Upper lobe of left lung (tissue), 6 donors: Measurements from ENCODE around the gene NOM1. TPM values are rescaled to one million over a fixed set of nuclear protein-coding genes. Genes with fewer than 3 reads are reported as not detected.

ENCODE experiments used
- ATAC-seq, 2 donors: fragments of 200-7000 bp; cut with Tn5 transposase; one replicate each; pipeline ENCODE4 v1.9.1; 2022; ENCODE audit warnings: mild to moderate bottlenecking in 2 of 2, moderate library complexity in 2 of 2; ENCODE audit not compliant: low FRiP score in 2 of 2
- DNase-seq, 2 donors: peaks; one replicate each; pipeline ENCODE4 v3.0.0-alpha.2; 2019 to 2020
- H3K27ac ChIP-seq, 4 donors: fragments of 200-600 bp; sonication (generic); one replicate each; pipeline ENCODE4 v1.5.1; 2016 to 2019
- H3K27me3 ChIP-seq, 4 donors: fragments of 200-600 bp; sonication (generic); one replicate each; pipeline ENCODE4 v1.5.1; 2017 to 2019
- H3K36me3 ChIP-seq, 4 donors: fragments of 200-600 bp; sonication (generic); one replicate each; pipeline ENCODE4 v1.5.1; 2016 to 2019
- H3K4me1 ChIP-seq, 4 donors: fragments of 200-600 bp; sonication (generic); one replicate each; pipeline ENCODE4 v1.5.1; 2018 to 2019
- H3K4me3 ChIP-seq, 4 donors: fragments of 200-600 bp; sonication (generic); one replicate each; pipeline ENCODE4 v1.5.1; 2017 to 2019; ENCODE audit warnings: mild to moderate bottlenecking in 2 of 4, moderate library complexity in 1 of 4
- H3K9me3 ChIP-seq, 4 donors: fragments of 200-600 bp; sonication (generic); one replicate each; pipeline ENCODE4 v1.5.1; 2018 to 2019
- EP300 ChIP-seq, 4 donors: sonication (generic); formaldehyde crosslinking; IDR thresholded peaks; one replicate each; pipeline ENCODE4 v1.5.1; 2017; ENCODE audit warnings: antibody characterized with exemption in 4 of 4, control low read depth in 2 of 4
- POLR2A ChIP-seq, 4 donors: fragments of 450-650 bp; IDR thresholded peaks; one replicate each; pipeline ENCODE4 v1.5.1; 2016 to 2017; ENCODE audit warnings: antibody characterized with exemption in 4 of 4, mild to moderate bottlenecking in 2 of 4
- POLR2AphosphoS5 ChIP-seq, 2 donors: sonication (generic); formaldehyde crosslinking; IDR thresholded peaks; one replicate each; pipeline ENCODE4 v1.5.1; 2017; ENCODE audit warnings: antibody characterized with exemption in 2 of 2
- WGBS, 2 donors: methylation state at CpG; one replicate each; pipeline ENCODE4 v1.1.5; 2017 to 2018; 5-methylcytosine and 5-hydroxymethylcytosine counted together
- total RNA-seq, 6 donors: library from RNA; depleted of rRNA in 4 of 6; stranded (reverse); fragments of >200 nt in 4 of 6; gene quantifications; one replicate each; pipeline versions ENCODE4 v1.1.0 to v1.2.1, GENCODE V29; 2016 to 2021
- TF ChIP-seq, protein P1 (sequence below), 6 experiments: fragments of 450-650 bp in 4 of 6; fragments of 200-600 bp in 2 of 6; sonication (generic) in 2 of 6; IDR thresholded peaks; one replicate each; pipeline ENCODE4 v1.5.1; 2016 to 2019; ENCODE audit warnings: antibody characterized with exemption in 6 of 6
- donor health status: DM: no; HTN: no; CAD: no; lungs with moderate emphysema.
- donor health status: DM: no; HTN: yes; CAD: no; lungs with severe emphysema.

Gene NOM1
- total RNA-seq, 6 donors from 2014 or later, result 18.7 to 49.2 (median 22.8) TPM

DNA sequence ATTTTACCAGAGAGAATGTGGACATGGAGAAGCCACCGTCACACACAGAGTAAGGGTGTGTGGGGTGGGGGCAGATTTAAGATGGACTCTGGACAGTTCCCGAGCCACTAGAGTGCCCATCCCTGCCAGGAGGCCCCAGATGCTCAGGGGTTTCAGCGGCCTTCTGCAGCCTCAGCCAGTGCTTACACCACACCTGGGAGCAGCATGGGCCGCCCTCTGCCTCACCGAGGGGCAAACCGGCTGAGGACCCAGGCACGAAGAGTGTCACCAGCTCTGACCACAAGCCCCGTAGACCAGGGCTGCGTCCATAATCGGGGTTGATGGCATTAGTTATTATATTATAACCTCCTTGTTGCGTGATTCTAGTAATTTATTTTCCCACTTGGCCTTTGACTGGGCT is 67.6 kb downstream of the NOM1 start:
- Histone ChIP-seq H3K27ac (no peak overlapping the region), H3K9me3 (no peaks in the 10 kb centered on the region), H3K36me3 (no peaks in the 10 kb centered on the region), H3K4me1 (peaks cover 15 to 43% (median 21%) of the 10 kb centered on the region in 4 donors), H3K27me3 (peaks cover 0 to 84% (median 61%) of the 10 kb centered on the region in 4 donors), H3K4me3 (no peak overlapping the region)
- TF ChIP-seq EP300 (IDR thresholded peaks at IDR 0.05) (no peak), POLR2AphosphoS5 (IDR thresholded peaks at IDR 0.05) (no peak), POLR2A (IDR thresholded peaks at IDR 0.05) (no peak)
- TF ChIP-seq, protein P1, sequence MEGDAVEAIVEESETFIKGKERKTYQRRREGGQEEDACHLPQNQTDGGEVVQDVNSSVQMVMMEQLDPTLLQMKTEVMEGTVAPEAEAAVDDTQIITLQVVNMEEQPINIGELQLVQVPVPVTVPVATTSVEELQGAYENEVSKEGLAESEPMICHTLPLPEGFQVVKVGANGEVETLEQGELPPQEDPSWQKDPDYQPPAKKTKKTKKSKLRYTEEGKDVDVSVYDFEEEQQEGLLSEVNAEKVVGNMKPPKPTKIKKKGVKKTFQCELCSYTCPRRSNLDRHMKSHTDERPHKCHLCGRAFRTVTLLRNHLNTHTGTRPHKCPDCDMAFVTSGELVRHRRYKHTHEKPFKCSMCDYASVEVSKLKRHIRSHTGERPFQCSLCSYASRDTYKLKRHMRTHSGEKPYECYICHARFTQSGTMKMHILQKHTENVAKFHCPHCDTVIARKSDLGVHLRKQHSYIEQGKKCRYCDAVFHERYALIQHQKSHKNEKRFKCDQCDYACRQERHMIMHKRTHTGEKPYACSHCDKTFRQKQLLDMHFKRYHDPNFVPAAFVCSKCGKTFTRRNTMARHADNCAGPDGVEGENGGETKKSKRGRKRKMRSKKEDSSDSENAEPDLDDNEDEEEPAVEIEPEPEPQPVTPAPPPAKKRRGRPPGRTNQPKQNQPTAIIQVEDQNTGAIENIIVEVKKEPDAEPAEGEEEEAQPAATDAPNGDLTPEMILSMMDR (IDR thresholded peaks at IDR 0.05), result no peak
- no peak for ATAC-seq
- 9 to 15% methylated on average over 11 of the region's 11 CpGs for WGBS, 2 donors
- DNase-seq, result no peak

GRCh38 chr7:157017603-157018327 is 68.3 kb downstream of the NOM1 start:
- Histone ChIP-seq H3K9me3 (no peaks in the 10 kb centered on the region), H3K4me1 (peaks cover 15 to 49% (median 24%) of the 10 kb centered on the region in 4 donors), H3K27ac (no peak overlapping the region), H3K27me3 (peaks cover 0 to 90% (median 64%) of the 10 kb centered on the region in 4 donors), H3K36me3 (no peaks in the 10 kb centered on the region), H3K4me3 (no peak overlapping the region)
- DNase-seq (no peak), ATAC-seq (no peak)
- TF ChIP-seq, protein P1 (IDR thresholded peaks at IDR 0.05), result no peak
- TF ChIP-seq POLR2AphosphoS5 (IDR thresholded peaks at IDR 0.05) (no peak), EP300 (IDR thresholded peaks at IDR 0.05) (no peak)
- WGBS, 2 donors, result 0 to 4% methylated on average over 4 to 23 of the region's 48 CpGs

GRCh38 chr7:157018328-157018996 is 69.0 kb downstream of the NOM1 start:
- Histone ChIP-seq H3K36me3 (no peaks in the 10 kb centered on the region), H3K9me3 (no peaks in the 10 kb centered on the region), H3K27me3 (peaks cover 0 to 94% (median 64%) of the 10 kb centered on the region in 4 donors), H3K4me1 (peaks cover 15 to 55% (median 29%) of the 10 kb centered on the region in 4 donors), H3K4me3 (no peak overlapping the region), H3K27ac (no peak overlapping the region)
- TF ChIP-seq POLR2A (IDR thresholded peaks at IDR 0.05) (no peak), POLR2AphosphoS5 (IDR thresholded peaks at IDR 0.05) (no peak), EP300 (IDR thresholded peaks at IDR 0.05) (no peak)
- TF ChIP-seq, protein P1 (IDR thresholded peaks at IDR 0.05), result no peak
- 3 to 6% methylated on average over 12 to 43 of the region's 49 CpGs for WGBS, 2 donors
- DNase-seq (no peak), ATAC-seq (no peak)

- no peak for ATAC-seq
- no peak overlapping the region for H3K27ac ChIP-seq
- TF ChIP-seq POLR2AphosphoS5 (IDR thresholded peaks at IDR 0.05), result no peak
- no peak for TF ChIP-seq POLR2A (IDR thresholded peaks at IDR 0.05)
- peak in 1 of 2 donors; percentile 74 for DNase-seq
- H3K4me1 ChIP-seq, result peaks cover 15 to 55% (median 29%) of the 10 kb centered on the region in 4 donors
- H3K36me3 ChIP-seq, result no peaks in the 10 kb centered on the region
- 0 to 4% methylated on average over 3 to 50 of the region's 50 CpGs for WGBS, 2 donors
- H3K9me3 ChIP-seq, result no peaks in the 10 kb centered on the region
- H3K4me3 ChIP-seq, result no peak overlapping the region
- peaks cover 0 to 92% (median 63%) of the 10 kb centered on the region in 4 donors for H3K27me3 ChIP-seq
Observed at GRCh38 chr7:157018997-157019608, 69.6 kb downstream of the NOM1 start.
